ENCODE measurements around the gene BCO1.
"Not testable (repeated sequence)": the region's sequence is repeated elsewhere in the genome, so short reads cannot be mapped to it uniquely, and the experiment has no call there.

Gene BCO1
- 0 reads per million in 2 donors for total RNA-seq

GRCh38 chr16:81238296-81239011 is at the start of gene BCO1:
Gene BCO1 (plus strand): TSS chr16:81238689. CDS start chr16:81238909, 220 bp downstream.
- DNase-seq, result no peak

- DNase-seq, result no peak
These were observed 49.3 kb upstream of the BCO1 start for GRCh38 chr16:81189100-81189664.

- DNase-seq, result no peak
These were observed 47.8 kb upstream of the BCO1 start for GRCh38 chr16:81190667-81191066.

GRCh38 chr16:81195885-81196534 is 42.5 kb upstream of the BCO1 start:
- no peak for DNase-seq

DNA sequence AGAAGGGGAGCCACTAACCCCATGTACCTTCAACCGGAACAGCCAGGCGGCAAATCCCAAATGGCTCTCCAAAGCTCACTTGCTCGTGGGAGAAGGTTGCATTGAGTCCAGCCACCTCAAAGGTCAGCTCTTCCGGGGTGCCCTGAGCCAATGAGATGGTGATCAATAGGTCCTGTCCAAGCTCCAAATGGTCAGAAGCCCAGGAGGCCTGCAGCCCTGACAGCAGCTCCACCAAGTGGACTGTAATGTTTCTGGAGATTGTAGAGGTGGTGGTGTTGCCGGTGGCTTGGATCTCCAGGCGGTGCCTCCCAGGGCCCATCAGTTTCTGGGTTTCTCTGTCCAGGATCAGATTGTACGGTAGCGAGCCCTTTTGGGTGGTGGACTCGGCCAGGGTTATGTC is 39.9 kb upstream of the BCO1 start:
- DNase-seq, result no peak

- DNase-seq, result no peak
These were observed 37.2 kb upstream of the BCO1 start for GRCh38 chr16:81201267-81201666.

DNA sequence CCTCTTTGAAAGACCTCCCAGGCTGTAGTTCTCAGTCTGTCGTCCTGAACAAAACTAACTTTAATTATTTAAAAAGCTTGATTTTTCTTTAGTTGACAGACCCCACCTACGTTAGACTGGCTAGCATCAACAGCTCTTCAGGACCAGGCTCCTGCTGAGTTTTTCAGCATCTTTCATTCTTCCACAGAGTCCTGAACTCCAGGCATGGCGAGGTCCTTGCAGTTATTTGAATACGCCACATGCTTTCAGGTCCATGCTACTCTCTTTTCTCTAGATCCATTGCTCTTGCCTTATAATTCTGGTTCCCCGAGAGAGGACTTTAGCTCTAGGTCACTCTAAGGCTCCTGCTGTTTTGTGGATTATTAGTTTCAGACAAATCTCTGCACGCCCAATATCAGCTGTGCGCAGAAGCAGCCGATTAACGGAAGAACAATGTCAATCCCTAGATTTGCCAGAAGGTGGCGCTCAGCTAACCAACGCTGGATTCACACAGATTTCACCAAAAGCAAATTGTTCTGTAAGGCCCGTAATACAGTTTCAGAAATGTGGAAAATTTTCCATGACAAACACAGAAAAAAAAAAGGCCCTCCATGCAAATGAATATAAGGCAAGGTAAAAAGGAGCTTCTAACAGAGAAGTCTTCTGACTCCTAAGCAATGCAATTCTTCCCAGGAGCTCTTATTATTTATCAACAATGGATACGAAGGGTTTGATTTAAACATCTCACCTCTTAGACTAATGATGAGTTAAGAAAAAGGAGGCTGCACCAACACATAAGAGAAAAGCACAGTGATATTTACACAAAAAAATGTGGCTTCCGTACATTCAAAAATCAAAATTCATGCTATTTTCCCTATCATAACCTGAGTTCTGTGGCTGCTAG is 33.5 kb upstream of the BCO1 start:
- DNase-seq, result no peak

GRCh38 chr16:81207076-81207475 is 31.4 kb upstream of the BCO1 start:
- no peak for DNase-seq

- DNase-seq, result no peak
These were observed 27.7 kb upstream of the BCO1 start for GRCh38 chr16:81210807-81211206.

- DNase-seq, result no peak
These were observed 25.5 kb upstream of the BCO1 start for GRCh38 chr16:81212830-81213465.

- no peak for DNase-seq
These were observed 23.7 kb upstream of the BCO1 start for GRCh38 chr16:81214745-81215166.

GRCh38 chr16:81216114-81216513 is 22.4 kb upstream of the BCO1 start:
- no peak for DNase-seq

DNA sequence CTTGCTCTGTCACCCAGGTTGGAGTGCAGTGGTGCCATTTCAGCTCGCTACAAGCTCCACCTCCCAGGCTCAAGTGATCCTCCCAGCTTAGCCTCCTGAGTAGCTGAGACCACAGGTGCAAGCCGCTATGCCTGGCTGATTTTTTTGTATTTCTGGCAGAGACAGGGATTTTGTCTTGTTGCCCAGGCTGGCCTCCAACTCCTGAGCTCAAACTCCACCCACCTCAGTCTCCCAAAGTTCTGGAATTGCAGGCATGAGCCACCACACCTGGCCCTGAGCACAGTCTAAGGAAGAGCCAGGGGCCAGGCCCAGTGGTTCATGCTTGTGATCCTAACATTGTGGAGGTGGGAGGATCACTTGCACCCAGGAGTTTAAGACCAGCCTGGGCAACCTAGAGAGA is 21.8 kb upstream of the BCO1 start:
- no peak for DNase-seq

DNA sequence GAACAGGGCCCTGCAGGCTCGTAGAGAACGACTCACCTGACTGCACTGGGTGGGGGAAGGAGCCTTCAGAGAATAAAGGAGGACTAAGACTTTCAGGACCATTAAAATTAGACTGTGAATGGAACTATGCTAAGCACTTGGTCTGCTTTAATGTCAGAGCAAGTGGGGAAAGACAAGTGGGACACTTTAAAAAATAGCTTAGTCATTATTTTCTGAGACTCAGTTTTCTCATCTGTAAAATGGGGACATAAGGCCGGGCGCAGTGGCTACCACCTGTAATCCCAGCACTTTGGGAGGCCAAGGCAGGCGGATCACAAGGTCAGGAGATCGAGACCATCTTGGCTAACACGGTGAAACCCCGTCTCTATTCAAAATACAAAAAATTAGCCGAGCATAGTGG is 19.3 kb upstream of the BCO1 start:
- no peak for DNase-seq

GRCh38 chr16:81220349-81220748 is 18.1 kb upstream of the BCO1 start:
- DNase-seq, result no peak

DNA sequence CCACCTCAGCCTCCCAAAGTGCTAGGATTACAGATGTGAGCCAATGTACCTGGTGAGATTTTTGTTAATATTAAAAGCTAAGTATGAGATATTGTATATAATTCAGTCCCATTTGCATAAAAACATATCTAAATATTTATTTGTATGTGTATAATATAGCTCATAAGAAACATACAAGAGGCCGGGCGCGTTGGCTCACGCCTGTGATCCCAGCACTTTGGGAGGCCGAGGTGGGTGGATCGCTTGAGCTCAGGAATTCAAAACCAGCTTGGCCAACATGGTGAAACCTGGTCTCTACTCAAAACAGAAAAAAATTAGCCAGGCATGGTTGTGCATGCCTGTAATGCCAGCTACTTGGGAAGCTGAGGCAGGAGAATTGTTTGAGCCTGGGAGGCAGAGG is 16.8 kb upstream of the BCO1 start:
- no peak for DNase-seq

- DNase-seq, result no peak
These were observed 13.7 kb upstream of the BCO1 start for GRCh38 chr16:81224824-81225223.

GRCh38 chr16:81225697-81226096 is 12.8 kb upstream of the BCO1 start:
- not testable (repeated sequence) for DNase-seq

DNA sequence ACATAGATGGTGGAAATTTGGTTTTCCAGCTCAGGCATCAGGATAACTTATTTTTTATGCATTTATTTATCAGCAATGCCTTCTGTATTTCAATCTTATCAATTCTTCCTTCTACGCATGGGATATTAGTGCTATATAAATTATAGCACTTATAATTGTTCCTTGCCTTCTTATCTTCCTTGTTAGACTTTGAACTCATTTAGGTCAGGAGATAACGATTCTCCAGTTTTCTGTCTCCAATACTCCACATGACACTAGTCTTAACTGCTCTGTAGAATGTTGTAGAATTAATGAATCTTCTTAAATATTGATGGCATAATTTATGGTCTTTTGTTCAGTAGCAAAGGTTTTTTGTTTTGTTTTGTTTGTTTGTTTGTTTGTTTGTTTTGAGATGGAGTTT is 10.7 kb upstream of the BCO1 start:
- DNase-seq, result no peak

DNA sequence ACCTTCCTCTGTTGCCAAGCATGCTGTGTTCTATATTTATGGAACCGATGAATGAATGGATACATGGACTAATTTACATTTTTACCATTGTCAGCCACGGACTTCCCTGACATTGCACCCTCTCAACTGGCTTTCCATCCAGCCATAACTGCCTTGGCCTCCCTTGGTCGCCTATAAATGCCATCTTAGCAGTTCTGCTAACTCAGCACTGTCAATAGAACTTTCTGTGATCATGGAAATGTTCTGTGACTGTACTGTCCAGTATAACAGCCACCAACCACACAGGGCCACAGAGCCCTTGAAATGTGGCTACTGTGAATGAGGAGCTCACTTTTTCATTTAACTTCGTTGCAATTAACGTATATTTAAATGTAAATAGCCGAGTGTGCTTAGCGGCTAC is 8.7 kb upstream of the BCO1 start:
- DNase-seq, result no peak

DNA sequence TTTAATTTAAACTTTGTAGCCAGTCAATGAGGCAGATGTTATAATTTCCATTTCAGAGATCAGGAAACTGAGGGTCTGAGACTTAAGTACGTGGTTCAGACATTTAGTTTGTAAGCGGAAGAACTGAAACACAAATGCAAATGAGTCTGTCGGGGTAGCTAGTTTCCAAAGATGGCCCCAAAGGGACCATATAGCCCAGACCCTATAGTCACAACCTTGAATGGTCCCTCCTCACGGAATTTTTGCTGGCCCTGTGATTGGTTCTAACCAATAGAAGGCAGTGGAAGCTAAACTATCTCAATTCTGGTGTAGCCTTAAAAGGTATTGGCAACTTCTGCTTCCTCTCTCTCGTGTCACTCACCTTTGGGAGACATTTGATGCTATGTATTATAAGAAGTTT is 7.5 kb upstream of the BCO1 start:
- DNase-seq, result no peak

- DNase-seq, result no peak
These were observed 5.6 kb upstream of the BCO1 start for GRCh38 chr16:81232740-81233367.

Data from activated gamma-delta T cell (primary cell).